ENCODE measurements around the gene GCC2.
"Not testable (repeated sequence)": the region's sequence is repeated elsewhere in the genome, so short reads cannot be mapped to it uniquely, and the experiment has no call there.

The GCC2 gene

GRCh38 chr2:108448678-108449409 lies at the start of gene GCC2:
TSS of gene GCC2 (plus strand) at chr2:108449206. CDS start at chr2:108449275, 69 bp downstream.
- peak; percentile 86 for DNase-seq

GRCh38 chr2:108399479-108399878 lies 49.5 kb upstream of the GCC2 start:
- DNase-seq: no peak

- DNase-seq: no peak
Measured at GRCh38 chr2:108401800-108402199, 47.2 kb upstream of the GCC2 start.

GRCh38 chr2:108403494-108403893 lies 45.5 kb upstream of the GCC2 start:
- no peak for DNase-seq

- DNase-seq: no peak
Measured at GRCh38 chr2:108404784-108405397, 44.1 kb upstream of the GCC2 start.

- DNase-seq: no peak
Measured at GRCh38 chr2:108407864-108408729, 40.9 kb upstream of the GCC2 start.

GRCh38 chr2:108409768-108410167 lies 39.2 kb upstream of the GCC2 start:
- DNase-seq: no peak

GRCh38 chr2:108412995-108413710 lies 35.9 kb upstream of the GCC2 start:
- no peak for DNase-seq

- DNase-seq: no peak
Measured at GRCh38 chr2:108413711-108414095, 35.3 kb upstream of the GCC2 start.

- no peak for DNase-seq
Measured at GRCh38 chr2:108414256-108414876, 34.6 kb upstream of the GCC2 start.

GRCh38 chr2:108414945-108415344 lies 34.1 kb upstream of the GCC2 start:
- no peak for DNase-seq

GRCh38 chr2:108417254-108417653 lies 31.8 kb upstream of the GCC2 start:
- no peak for DNase-seq

- no peak for DNase-seq
Measured at GRCh38 chr2:108418416-108418815, 30.6 kb upstream of the GCC2 start.

GRCh38 chr2:108423067-108423466 lies 25.9 kb upstream of the GCC2 start:
- DNase-seq: no peak

- DNase-seq: no peak
Measured at GRCh38 chr2:108423502-108424251, 25.3 kb upstream of the GCC2 start.

GRCh38 chr2:108428286-108429009 lies 20.6 kb upstream of the GCC2 start:
- no peak for DNase-seq

- not testable (repeated sequence) for DNase-seq
Measured at GRCh38 chr2:108435578-108435977, 13.4 kb upstream of the GCC2 start.

- no peak for DNase-seq
Measured at GRCh38 chr2:108436976-108437375, 12.0 kb upstream of the GCC2 start.

GRCh38 chr2:108441712-108442111 lies 7.3 kb upstream of the GCC2 start:
- no peak for DNase-seq

GRCh38 chr2:108444941-108445840 lies 3.8 kb upstream of the GCC2 start:
- DNase-seq: no peak

All from NCI-H2227 treated with DMSO at 0.1 percent for 48 hours (cell line).